Right lobe of liver (tissue), 4 donors: ENCODE data around the gene KCMF1.

Source experiments
- POLR2A ChIP-seq: fragments of 450-650 bp; IDR thresholded peaks from one replicate; pipeline ENCODE4 v1.6.1; 2017; ENCODE audit warnings: antibody characterized with exemption, mild to moderate bottlenecking
- TF ChIP-seq, protein P1 (sequence below), 4 donors: fragments of 200-600 bp in 3 of 4; fragments of 450-650 bp in 1 of 4; IDR thresholded peaks; one replicate each; pipeline versions ENCODE4 v1.5.1 to v1.8.0; 2016 to 2022; ENCODE audit warnings: antibody characterized with exemption in 4 of 4, mild to moderate bottlenecking in 2 of 4
- donor health status: DM: no; HTN: no; CAD: no.
- donor health status: DM: no; HTN: no; CAD: no.
- donor health status: DM: no; HTN: yes; CAD: no.

- TF ChIP-seq POLR2A, result no peak
- TF ChIP-seq, protein P1, sequence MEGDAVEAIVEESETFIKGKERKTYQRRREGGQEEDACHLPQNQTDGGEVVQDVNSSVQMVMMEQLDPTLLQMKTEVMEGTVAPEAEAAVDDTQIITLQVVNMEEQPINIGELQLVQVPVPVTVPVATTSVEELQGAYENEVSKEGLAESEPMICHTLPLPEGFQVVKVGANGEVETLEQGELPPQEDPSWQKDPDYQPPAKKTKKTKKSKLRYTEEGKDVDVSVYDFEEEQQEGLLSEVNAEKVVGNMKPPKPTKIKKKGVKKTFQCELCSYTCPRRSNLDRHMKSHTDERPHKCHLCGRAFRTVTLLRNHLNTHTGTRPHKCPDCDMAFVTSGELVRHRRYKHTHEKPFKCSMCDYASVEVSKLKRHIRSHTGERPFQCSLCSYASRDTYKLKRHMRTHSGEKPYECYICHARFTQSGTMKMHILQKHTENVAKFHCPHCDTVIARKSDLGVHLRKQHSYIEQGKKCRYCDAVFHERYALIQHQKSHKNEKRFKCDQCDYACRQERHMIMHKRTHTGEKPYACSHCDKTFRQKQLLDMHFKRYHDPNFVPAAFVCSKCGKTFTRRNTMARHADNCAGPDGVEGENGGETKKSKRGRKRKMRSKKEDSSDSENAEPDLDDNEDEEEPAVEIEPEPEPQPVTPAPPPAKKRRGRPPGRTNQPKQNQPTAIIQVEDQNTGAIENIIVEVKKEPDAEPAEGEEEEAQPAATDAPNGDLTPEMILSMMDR (IDR thresholded peaks at IDR 0.05), result no peak
Measured at GRCh38 chr2:85034158-85034557, 63.2 kb downstream of the KCMF1 start.
